Endothelial cell of umbilical vein (primary cell): ENCODE data around the gene MTREX. TPM values are rescaled to one million over a fixed set of nuclear protein-coding genes. Genes with fewer than 3 reads are reported as not detected.

Experiments
- BruUV-seq: library from RNA; stranded (reverse); fragments of 400-500 nt; replicated peaks from 2 replicates; lab custom pipeline; 2021; lab: Mats Ljungman, UMichigan
- CTCF ChIA-PET: fragments of 300-600, 350-600 bp; sonication (Branson Sonifier 250); formaldehyde crosslinking; loops from one replicate; lab custom pipeline; 2021; ENCODE audit warnings: antibody characterized with exemption, inconsistent platforms; lab: Charles Lee
- POLR2A ChIA-PET: fragments of 300-600, 350-600 bp; sonication (Branson Sonifier 250); formaldehyde crosslinking; loops from one replicate; lab custom pipeline; 2021; ENCODE audit warnings: antibody characterized with exemption, inconsistent platforms; lab: Charles Lee
- DNase-seq: peaks from one replicate; pipeline ENCODE4 v3.0.0-alpha.2; 2011; ENCODE audit warnings: low read depth, low spot score
- FAIRE-seq: peaks from 2 replicates; lab custom pipeline; 2011; peaks lifted over from hg19 to GRCh38; lab: Jason Lieb, UNC
- H2AFZ ChIP-seq: 2 replicates; pipeline ENCODE4 v1.6.0; 2012; ENCODE audit warnings: low read depth, low read length, control low read depth, inconsistent platforms
- H3K27ac ChIP-seq: 2 replicates; pipeline ENCODE4 v1.5.1; 2011; ENCODE audit warnings: low read depth, mild to moderate bottlenecking, control low read depth, low read length, moderate library complexity; ENCODE audit not compliant: insufficient read depth
- H3K27me3 ChIP-seq, 2 experiments: 2 replicates each; pipeline versions ENCODE4 v1.6.0 to v1.6.1; 2011; ENCODE audit warnings: low read length in 2 of 2, mixed read lengths in 1 of 2; ENCODE audit not compliant: control insufficient read depth in 2 of 2, insufficient read depth in 2 of 2
- H3K36me3 ChIP-seq, 2 experiments: 2 replicates in 1 of 2; 3 replicates in 1 of 2; pipeline ENCODE4 v1.5.1; 2011; ENCODE audit warnings: low read length in 2 of 2, mild to moderate bottlenecking in 1 of 2, moderate library complexity in 1 of 2; ENCODE audit not compliant: control insufficient read depth in 2 of 2, insufficient read depth in 2 of 2; ENCODE audit errors: extremely low read depth in 1 of 2
- H3K4me1 ChIP-seq: 3 replicates; pipeline ENCODE4 v1.5.1; 2011; ENCODE audit warnings: mild to moderate bottlenecking, low read length; ENCODE audit not compliant: control insufficient read depth, insufficient read depth; ENCODE audit errors: extremely low read depth
- H3K4me2 ChIP-seq: 2 replicates; pipeline ENCODE4 v1.6.1; 2011; ENCODE audit warnings: low read length, control low read depth, mixed read lengths; ENCODE audit not compliant: insufficient read depth
- H3K4me3 ChIP-seq, 3 experiments: fragments of 200-600 bp in 1 of 3; sonication (generic), shearing (Covaris generic) in 1 of 3; replicated peaks in 1 of 3; 2 replicates each; pipeline ENCODE4 v1.5.1; 2011 to 2016; ENCODE audit warnings: control low read depth in 3 of 3, low read length in 3 of 3, mild to moderate bottlenecking in 2 of 3, inconsistent platforms in 1 of 3, low read depth in 1 of 3, moderate library complexity in 1 of 3; ENCODE audit not compliant: insufficient read depth in 1 of 3
- H3K79me2 ChIP-seq: 2 replicates; pipeline ENCODE4 v1.6.0; 2012; ENCODE audit warnings: low read length, inconsistent platforms; ENCODE audit not compliant: control insufficient read depth, insufficient read depth
- H3K9ac ChIP-seq: replicated peaks from 2 replicates; pipeline ENCODE3; 2011; ENCODE audit warnings: low read length, control low read depth; ENCODE audit not compliant: insufficient read depth; ENCODE audit errors: extremely low read depth
- H3K9me1 ChIP-seq: replicated peaks from 3 replicates; pipeline ENCODE4 v1.6.0; 2011; ENCODE audit warnings: mild to moderate bottlenecking, low read length; ENCODE audit not compliant: control insufficient read depth, insufficient read depth; ENCODE audit errors: extremely low read depth
- H3K9me3 ChIP-seq: replicated peaks from 2 replicates; pipeline ENCODE4 v1.5.1; 2012; ENCODE audit warnings: low read length, inconsistent platforms; ENCODE audit not compliant: control insufficient read depth, insufficient read depth
- H4K20me1 ChIP-seq: replicated peaks from 2 replicates; pipeline ENCODE3; 2011; ENCODE audit warnings: mild to moderate bottlenecking, low read length; ENCODE audit not compliant: control insufficient read depth, insufficient read depth; ENCODE audit errors: extremely low read depth
- CTCF ChIP-seq, 2 donors: IDR thresholded peaks; 1 replicate in 1 of 2; 2 replicates in 1 of 2; pipeline ENCODE4 v1.5.1; 2011; ENCODE audit warnings: low read length in 2 of 2, mild to moderate bottlenecking in 2 of 2, moderate library complexity in 2 of 2, control low read depth in 1 of 2, inconsistent platforms in 1 of 2, low read depth in 1 of 2; ENCODE audit not compliant: insufficient read depth in 1 of 2; ENCODE audit errors: extremely low read depth in 1 of 2
- EZH2 ChIP-seq: IDR thresholded peaks from 2 replicates; pipeline ENCODE4 v1.6.1; 2012; ENCODE audit warnings: borderline replicate concordance, low read depth, mild to moderate bottlenecking, moderate library complexity, low read length, inconsistent platforms; ENCODE audit not compliant: severe bottlenecking
- FOS ChIP-seq: IDR thresholded peaks from 2 replicates; pipeline ENCODE4 v1.6.1; 2011; ENCODE audit warnings: mild to moderate bottlenecking, low read length, moderate library complexity, borderline replicate concordance; ENCODE audit not compliant: insufficient read depth
- GATA2 ChIP-seq: IDR thresholded peaks from 2 replicates; pipeline ENCODE4 v1.7.0; 2011; ENCODE audit warnings: low read depth, mild to moderate bottlenecking, moderate library complexity, mixed read lengths, low read length; ENCODE audit not compliant: insufficient read length, insufficient read depth
- JUN ChIP-seq: IDR thresholded peaks from 2 replicates; pipeline ENCODE4 v1.6.1; 2011; ENCODE audit warnings: borderline replicate concordance, low read depth; ENCODE audit not compliant: insufficient read length, insufficient read depth
- MAX ChIP-seq: IDR thresholded peaks from 2 replicates; pipeline ENCODE4 v1.6.1; 2011; ENCODE audit not compliant: insufficient read depth, insufficient read length
- MYC ChIP-seq: IDR thresholded peaks from one replicate; pipeline ENCODE4 v1.6.1; 2011; ENCODE audit warnings: mild to moderate bottlenecking, low read depth, low read length
- POLR2A ChIP-seq: IDR thresholded peaks from 2 replicates; pipeline ENCODE4 v1.6.1; 2012; ENCODE audit warnings: low read depth, mild to moderate bottlenecking, control low read depth, low read length
- POLR2AphosphoS5 ChIP-seq: IDR thresholded peaks from 2 replicates; pipeline ENCODE4 v1.6.1; 2012; ENCODE audit warnings: low read depth, mild to moderate bottlenecking, control low read depth, low read length, moderate library complexity; ENCODE audit not compliant: insufficient read depth
- dilution Hi-C: fragments of 300-500 bp; cut with MboI; formaldehyde crosslinking; loops from one replicate; pipeline ENCODE4 v1.15.0; 2019; ENCODE audit warnings: low sequenced_read_pairs; ENCODE audit not compliant: extremely low pct_ligation_motif_present
- intact Hi-C: fragments of 100-400 bp; cut with micrococcal nuclease; formaldehyde crosslinking; loops from one replicate; pipeline ENCODE4 v1.10.0; 2022
- polyA plus RNA-seq, 4 experiments: library from polyadenylated mRNA; depleted of rRNA in 3 of 4; stranded (reverse) in 3 of 4; unstranded in 1 of 4; fragments of >200 nt; gene quantifications; 2 replicates each; pipeline versions ENCODE4 v1.2.1 to v1.2.3, GENCODE V29; 2011 to 2012; ENCODE audit warnings: missing spikeins in 1 of 4
- total RNA-seq: library from RNA; stranded (reverse); gene quantifications from 2 replicates; pipeline ENCODE4 v1.2.3, GENCODE V29; 2021

Gene MTREX
- total and polyA plus RNA-seq, 2 donors (not counting 3 experiments of a cell fraction or from before 2014, with no cell fraction given) = 9.8 to 76.3 TPM

GRCh38 chr5:55407059-55407684 is 99.4 kb downstream of the MTREX start:
- peak; percentile 54 for FAIRE-seq
- Histone ChIP-seq H4K20me1 (no peaks in the 10 kb centered on the region), H3K4me3 (no peak overlapping the region), H2AFZ (no peak overlapping the region), H3K9me3 (no peaks in the 10 kb centered on the region), H3K9me1 (no peaks in the 10 kb centered on the region), H3K4me2 (no peak overlapping the region), H3K4me1 (no peaks in the 10 kb centered on the region), H3K79me2 (no peaks in the 10 kb centered on the region), H3K9ac (no peak overlapping the region), H3K27me3 (no peaks in the 10 kb centered on the region), H3K36me3 (peaks cover 1 to 10% of the 10 kb centered on the region in 2 experiments), H3K27ac (no peak overlapping the region)
- ChIA-PET CTCF (interaction anchor here (0.7 to 4.3 kb wide), 3 partner anchors 270 to 285 kb away, joined by 3 to 96 read pairs (median 5); no protein-coding TSS in a partner anchor), POLR2A (no interaction called here)
- DNase-seq = peak; percentile 54
- dilution Hi-C loops = no loop called here
- TF ChIP-seq CTCF (IDR thresholded peaks at IDR 0.05; ENCODE audit: extremely low read depth in 1 of 2, insufficient read depth in 1 of 2, low read depth in 1 of 2, low read length in 2 of 2) (peak; percentile 46 to 64), FOS (no peak)
- BruUV-seq = no TSS peak
- intact Hi-C loops = loop anchor here (1.0 to 5.0 kb wide), 2 partner anchors 195 to 284 kb away; no protein-coding TSS in a partner anchor

- no peaks in the 10 kb centered on the region for H4K20me1 ChIP-seq
- no peak for TF ChIP-seq MYC
- no peak for TF ChIP-seq POLR2A
- no peak for TF ChIP-seq GATA2
- TF ChIP-seq MAX = no peak
- TF ChIP-seq JUN = no peak
- TF ChIP-seq CTCF (IDR thresholded peaks at IDR 0.05; ENCODE audit: extremely low read depth in 1 of 2, insufficient read depth in 1 of 2, low read depth in 1 of 2, low read length in 2 of 2) = no peak
- no peak for TF ChIP-seq EZH2
- no peak for TF ChIP-seq POLR2AphosphoS5
- no peak for TF ChIP-seq FOS
These were observed 100.2 kb downstream of the MTREX start for GRCh38 chr5:55407984-55408383.

More at GRCh38 chr5:55407984-55408383, 100.2 kb downstream of the MTREX start:
- H3K4me1 ChIP-seq = no peaks in the 10 kb centered on the region
- no peak overlapping the region for H3K4me3 ChIP-seq
- no peaks in the 10 kb centered on the region for H3K27me3 ChIP-seq
- no peaks in the 10 kb centered on the region for H3K9me1 ChIP-seq
- H3K4me2 ChIP-seq = no peak overlapping the region
- dilution Hi-C loops (no loop called here), intact Hi-C loops (loop anchor here (1.0 to 5.0 kb wide), 2 partner anchors 194 to 283 kb away; no protein-coding TSS in a partner anchor)
- no peak overlapping the region for H2AFZ ChIP-seq
- H3K9me3 ChIP-seq = no peaks in the 10 kb centered on the region
- H3K27ac ChIP-seq = no peak overlapping the region
- DNase-seq (no peak), FAIRE-seq (no peak)
- peaks cover 1 to 6% of the 10 kb centered on the region in 2 experiments for H3K36me3 ChIP-seq
- H3K79me2 ChIP-seq = no peaks in the 10 kb centered on the region
- CTCF ChIA-PET = interaction anchor here (0.8 to 2.9 kb wide), 2 partner anchors 284 to 861 kb away, joined by 3 to 17 read pairs; no protein-coding TSS in a partner anchor
- POLR2A ChIA-PET = no interaction called here
- no TSS peak for BruUV-seq
- H3K9ac ChIP-seq = no peak overlapping the region
